CD4-positive, CD25-positive, alpha-beta regulatory T cell (primary cell): ENCODE data around the gene CHN2. TPM values are rescaled to one million over a fixed set of nuclear protein-coding genes. Genes with fewer than 3 reads are reported as not detected.

Experiments
- ATAC-seq, 2 donors: fragments of 150-1000 bp; cut with Tn5 transposase; one replicate each; pipeline ENCODE4 v1.10.0; 2021; ENCODE audit warnings: low read depth in 2 of 2, moderate number of reproducible peaks in 2 of 2, moderate library complexity in 1 of 2
- DNase-seq, 3 donors: peaks; one replicate each; pipeline versions ENCODE4 v3.0.0 to v3.0.0-alpha.2; 2012 to 2022; ENCODE audit warnings: mixed read lengths in 1 of 3
- H3K27ac ChIP-seq: one replicate; pipeline ENCODE4 v1.7.0; 2013; ENCODE audit warnings: mild to moderate bottlenecking, low read length; ENCODE audit not compliant: insufficient read depth, poor library complexity, severe bottlenecking
- H3K27me3 ChIP-seq: one replicate; pipeline ENCODE4 v1.7.0; 2013; ENCODE audit warnings: low read length; ENCODE audit not compliant: control insufficient read depth, insufficient read depth
- H3K36me3 ChIP-seq: one replicate; pipeline ENCODE4 v1.7.0; 2013; ENCODE audit warnings: mild to moderate bottlenecking, low read length, moderate library complexity; ENCODE audit not compliant: control insufficient read depth, insufficient read depth
- H3K4me1 ChIP-seq: 2 replicates; pipeline ENCODE4 v1.7.0; 2013; ENCODE audit warnings: mild to moderate bottlenecking, low read length; ENCODE audit not compliant: insufficient read depth, control insufficient read depth, poor library complexity, severe bottlenecking
- H3K4me3 ChIP-seq: one replicate; pipeline ENCODE4 v1.7.0; 2013; ENCODE audit warnings: low read depth, mild to moderate bottlenecking, low read length, moderate library complexity
- H3K9me3 ChIP-seq, 2 experiments: 1 replicate in 1 of 2; 2 replicates in 1 of 2; pipeline ENCODE4 v1.7.0; 2013; ENCODE audit warnings: low read length in 2 of 2, mild to moderate bottlenecking in 1 of 2, moderate library complexity in 1 of 2; ENCODE audit not compliant: control insufficient read depth in 2 of 2
- H3K27ac Mint-ChIP-seq, 3 donors: one replicate each; pipeline ENCODE4 v1.8.0; 2020 to 2022; ENCODE audit warnings: mild to moderate bottlenecking in 3 of 3, mixed read lengths in 3 of 3, moderate library complexity in 2 of 3
- H3K27me3 Mint-ChIP-seq: one replicate; pipeline ENCODE4 v1.8.0; 2022; ENCODE audit warnings: mild to moderate bottlenecking, mixed read lengths
- H3K36me3 Mint-ChIP-seq: one replicate; pipeline ENCODE4 v1.8.0; 2020; ENCODE audit warnings: mixed read lengths
- H3K4me1 Mint-ChIP-seq, 4 donors: one replicate each; pipeline ENCODE4 v1.8.0; 2020 to 2022; ENCODE audit warnings: mixed read lengths in 4 of 4, mild to moderate bottlenecking in 1 of 4
- H3K4me3 Mint-ChIP-seq, 4 donors: one replicate each; pipeline ENCODE4 v1.8.0; 2020 to 2022; ENCODE audit warnings: mild to moderate bottlenecking in 4 of 4, mixed read lengths in 4 of 4, moderate library complexity in 3 of 4
- H3K9me3 Mint-ChIP-seq, 7 donors: one replicate each; pipeline ENCODE4 v1.8.0; 2020 to 2022; ENCODE audit warnings: mixed read lengths in 7 of 7, mild to moderate bottlenecking in 3 of 7, moderate library complexity in 2 of 7
- polyA plus RNA-seq, 4 donors: library from polyadenylated mRNA; unstranded; fragments of 300-500 nt; fragmentation: Illumina TruSeq; gene quantifications; one replicate each; pipeline ENCODE4 v1.2.3, GENCODE V29; 2021
- total RNA-seq: library from RNA; stranded (reverse); gene quantifications from one replicate; pipeline ENCODE4 v1.2.3, GENCODE V29; 2022

The CHN2 gene
- total and polyA plus RNA-seq, 5 donors from 2014 or later, result 0.55 to 1.7 TPM; not detected in 3

GRCh38 chr7:29449569-29450260, 255.1 kb downstream of the CHN2 start:
- Histone ChIP-seq H3K27ac (no peak overlapping the region), H3K27me3 (no peaks in the 10 kb centered on the region), H3K4me3 (no peak overlapping the region), H3K36me3 (no peaks in the 10 kb centered on the region), H3K9me3 (no peaks in the 10 kb centered on the region), H3K4me1 (no peaks in the 10 kb centered on the region)
- no peak for DNase-seq
- H3K4me1 Mint-ChIP-seq, result no peaks in the 10 kb centered on the region
- no peaks in the 10 kb centered on the region for H3K27me3 Mint-ChIP-seq
- peaks cover 0 to 3% (median 0%) of the 10 kb centered on the region in 7 donors for H3K9me3 Mint-ChIP-seq
- no peaks in the 10 kb centered on the region for H3K36me3 Mint-ChIP-seq
- no peak overlapping the region for H3K27ac Mint-ChIP-seq
- ATAC-seq, result no peak
- H3K4me3 Mint-ChIP-seq, result no peak overlapping the region

DNA sequence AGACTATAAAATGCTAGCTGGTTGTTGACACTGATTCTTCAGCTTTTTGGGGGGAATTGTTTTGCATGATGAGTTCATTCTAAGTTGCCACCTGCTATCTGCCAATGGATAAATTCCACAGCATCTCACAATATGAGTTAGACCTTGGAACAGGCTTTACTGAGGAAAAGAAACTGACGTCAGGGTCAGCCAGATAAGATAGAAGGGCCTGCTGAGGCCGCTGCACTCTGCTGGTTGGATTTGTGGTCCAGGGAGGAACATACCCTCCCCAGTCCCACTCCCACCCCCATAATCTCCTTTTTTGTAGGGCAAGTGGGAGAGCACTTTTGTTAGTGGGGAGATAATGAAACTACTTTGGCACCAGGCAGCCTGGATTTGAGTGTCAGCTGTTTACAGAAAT, 258.4 kb downstream of the CHN2 start:
- DNase-seq (no peak), ATAC-seq (no peak)
- H3K36me3 ChIP-seq, result no peaks in the 10 kb centered on the region
- no peak overlapping the region for H3K4me3 ChIP-seq
- no peaks in the 10 kb centered on the region for H3K36me3 Mint-ChIP-seq
- H3K27ac ChIP-seq, result no peak overlapping the region
- no peak overlapping the region for H3K27ac Mint-ChIP-seq
- H3K27me3 ChIP-seq, result no peaks in the 10 kb centered on the region
- no peaks in the 10 kb centered on the region for H3K9me3 ChIP-seq
- no peaks in the 10 kb centered on the region for H3K4me1 ChIP-seq
- peaks cover 0 to 3% (median 0%) of the 10 kb centered on the region in 7 donors for H3K9me3 Mint-ChIP-seq
- H3K4me3 Mint-ChIP-seq, result no peak overlapping the region
- H3K27me3 Mint-ChIP-seq, result no peaks in the 10 kb centered on the region
- H3K4me1 Mint-ChIP-seq, result peaks cover 0 to 2% (median 0%) of the 10 kb centered on the region in 4 donors

DNA sequence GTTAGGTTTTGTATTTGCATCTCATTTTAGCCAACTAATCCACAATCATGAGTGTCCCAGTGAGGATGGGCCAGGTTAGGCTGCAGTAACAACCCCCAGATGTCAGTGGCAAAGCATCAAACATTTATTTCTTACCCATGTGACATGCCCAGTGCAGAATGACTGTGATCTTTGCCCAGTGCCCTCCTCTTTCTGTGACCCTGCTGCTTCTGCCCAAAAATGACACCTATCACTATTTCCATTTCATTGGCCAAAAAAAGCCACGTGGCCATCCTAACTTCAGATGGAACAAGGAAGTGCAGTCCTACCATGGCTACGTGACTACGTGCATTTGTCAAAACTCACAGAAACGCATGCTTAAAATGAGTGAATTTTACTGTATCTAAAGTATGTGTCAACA, 259.9 kb downstream of the CHN2 start:
- Histone ChIP-seq H3K4me3 (no peak overlapping the region), H3K27me3 (no peaks in the 10 kb centered on the region), H3K27ac (no peak overlapping the region), H3K36me3 (no peaks in the 10 kb centered on the region), H3K9me3 (no peaks in the 10 kb centered on the region), H3K4me1 (no peaks in the 10 kb centered on the region)
- DNase-seq (no peak), ATAC-seq (no peak)
- no peak overlapping the region for H3K4me3 Mint-ChIP-seq
- no peak overlapping the region for H3K27ac Mint-ChIP-seq
- no peaks in the 10 kb centered on the region for H3K36me3 Mint-ChIP-seq
- peaks cover 0 to 2% (median 0%) of the 10 kb centered on the region in 4 donors for H3K4me1 Mint-ChIP-seq
- H3K27me3 Mint-ChIP-seq, result no peaks in the 10 kb centered on the region
- H3K9me3 Mint-ChIP-seq, result peaks cover 0 to 3% (median 0%) of the 10 kb centered on the region in 7 donors

- H3K36me3 Mint-ChIP-seq, result no peaks in the 10 kb centered on the region
- no peak for DNase-seq
- H3K27me3 ChIP-seq, result no peaks in the 10 kb centered on the region
- H3K4me3 ChIP-seq, result no peak overlapping the region
- no peak overlapping the region for H3K4me3 Mint-ChIP-seq
- H3K4me1 Mint-ChIP-seq, result peaks cover 0 to 2% (median 0%) of the 10 kb centered on the region in 4 donors
- H3K9me3 ChIP-seq, result no peaks in the 10 kb centered on the region
- H3K27ac Mint-ChIP-seq, result no peak overlapping the region
- H3K4me1 ChIP-seq, result no peaks in the 10 kb centered on the region
- ATAC-seq, result no peak
- H3K27me3 Mint-ChIP-seq, result no peaks in the 10 kb centered on the region
- no peak overlapping the region for H3K27ac ChIP-seq
- H3K9me3 Mint-ChIP-seq, result peaks cover 0 to 3% (median 0%) of the 10 kb centered on the region in 7 donors
- H3K36me3 ChIP-seq, result no peaks in the 10 kb centered on the region
Observed at GRCh38 chr7:29454899-29455451, 260.4 kb downstream of the CHN2 start.

DNA sequence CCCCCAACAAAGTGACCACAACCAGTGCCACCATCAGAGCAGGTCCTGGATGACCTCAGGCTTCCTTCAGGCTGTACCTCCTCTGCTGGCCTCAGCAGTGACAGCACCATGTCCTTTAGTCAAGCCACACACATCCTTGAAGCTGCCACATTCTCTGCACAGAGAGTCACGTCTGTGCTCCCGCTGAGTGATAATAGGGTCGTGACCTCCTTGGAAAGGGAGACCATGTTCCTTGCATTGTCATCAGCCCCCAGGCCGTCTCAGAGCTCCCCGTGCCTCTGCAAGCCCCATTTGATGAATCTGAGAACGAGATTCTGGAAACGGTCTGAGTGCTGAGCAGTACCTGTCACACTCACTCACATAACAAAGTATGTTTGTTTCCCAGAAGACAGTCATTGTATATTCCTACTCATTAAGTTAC, 262.6 kb downstream of the CHN2 start:
- no peaks in the 10 kb centered on the region for H3K27me3 ChIP-seq
- no peak overlapping the region for H3K27ac Mint-ChIP-seq
- ATAC-seq (no peak), DNase-seq (no peak)
- no peak overlapping the region for H3K27ac ChIP-seq
- no peaks in the 10 kb centered on the region for H3K9me3 ChIP-seq
- no peaks in the 10 kb centered on the region for H3K36me3 ChIP-seq
- H3K4me1 Mint-ChIP-seq, result peaks cover 0 to 2% (median 0%) of the 10 kb centered on the region in 4 donors
- peaks cover 0 to 5% (median 0%) of the 10 kb centered on the region in 7 donors for H3K9me3 Mint-ChIP-seq
- H3K27me3 Mint-ChIP-seq, result no peaks in the 10 kb centered on the region
- H3K4me1 ChIP-seq, result no peaks in the 10 kb centered on the region
- H3K36me3 Mint-ChIP-seq, result no peaks in the 10 kb centered on the region
- no peak overlapping the region for H3K4me3 ChIP-seq
- H3K4me3 Mint-ChIP-seq, result no peak overlapping the region

DNA sequence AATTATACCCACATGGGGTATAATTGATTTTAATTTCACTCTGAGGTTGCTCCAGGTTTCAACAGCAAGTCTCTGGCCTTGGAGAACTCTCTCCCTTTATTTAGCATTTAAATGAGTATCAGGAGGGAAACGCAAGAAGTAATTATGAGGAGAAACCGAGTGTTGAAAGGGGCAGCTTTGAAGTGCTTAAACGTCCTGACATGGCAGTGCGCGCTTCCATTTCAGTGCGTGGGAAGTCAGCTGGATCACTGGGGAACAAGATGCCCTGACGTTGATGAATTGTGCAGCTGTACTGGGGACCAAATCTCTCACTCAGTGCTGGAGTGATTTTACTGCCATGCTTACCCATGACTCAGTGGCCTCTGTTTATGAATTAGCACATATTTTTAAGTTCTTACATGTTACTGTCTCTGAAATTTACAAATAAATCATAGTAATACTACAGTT, 263.0 kb downstream of the CHN2 start:
- H3K4me3 ChIP-seq, result no peak overlapping the region
- Mint-ChIP-seq H3K36me3 (no peaks in the 10 kb centered on the region), H3K27ac (no peak overlapping the region), H3K9me3 (peaks cover 0 to 5% (median 0%) of the 10 kb centered on the region in 7 donors), H3K27me3 (no peaks in the 10 kb centered on the region), H3K4me3 (no peak overlapping the region), H3K4me1 (peaks cover 0 to 2% (median 0%) of the 10 kb centered on the region in 4 donors)
- no peaks in the 10 kb centered on the region for H3K9me3 ChIP-seq
- H3K27ac ChIP-seq, result no peak overlapping the region
- H3K4me1 ChIP-seq, result no peaks in the 10 kb centered on the region
- no peak for ATAC-seq
- H3K36me3 ChIP-seq, result no peaks in the 10 kb centered on the region
- DNase-seq, result no peak
- H3K27me3 ChIP-seq, result no peaks in the 10 kb centered on the region

DNA sequence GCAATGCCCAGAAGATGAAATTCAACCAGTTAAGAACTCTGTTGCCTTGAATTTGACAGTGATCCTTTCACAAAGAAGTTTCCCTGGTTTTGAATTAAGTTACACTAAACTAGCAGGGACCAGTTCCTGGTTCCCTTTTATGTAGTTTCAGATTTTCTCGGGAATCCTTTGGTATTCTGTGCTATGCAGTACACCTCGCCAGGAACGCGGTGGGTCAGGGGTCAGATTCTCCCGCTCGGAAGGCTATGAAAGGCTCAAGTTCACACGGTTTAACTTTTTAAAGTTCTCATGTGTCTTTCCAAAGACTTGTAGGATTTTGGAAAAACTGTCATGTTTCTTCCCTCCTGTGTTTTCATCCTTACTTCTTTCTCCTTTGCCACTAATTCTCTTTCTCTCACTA, 264.4 kb downstream of the CHN2 start:
- DNase-seq (no peak), ATAC-seq (no peak)
- H3K36me3 Mint-ChIP-seq, result no peaks in the 10 kb centered on the region

GRCh38 chr7:29459589-29459988, 265.0 kb downstream of the CHN2 start:
- Histone ChIP-seq H3K36me3 (no peaks in the 10 kb centered on the region), H3K27ac (no peak overlapping the region), H3K9me3 (no peaks in the 10 kb centered on the region), H3K4me1 (no peaks in the 10 kb centered on the region), H3K4me3 (no peak overlapping the region), H3K27me3 (no peaks in the 10 kb centered on the region)
- no peak overlapping the region for H3K4me3 Mint-ChIP-seq
- H3K27ac Mint-ChIP-seq, result no peak overlapping the region
- H3K9me3 Mint-ChIP-seq, result peaks cover 0 to 2% (median 0%) of the 10 kb centered on the region in 7 donors
- ATAC-seq (no peak), DNase-seq (no peak)
- peaks cover 2% of the 10 kb centered on the region for H3K27me3 Mint-ChIP-seq
- peaks cover 0 to 2% (median 0%) of the 10 kb centered on the region in 4 donors for H3K4me1 Mint-ChIP-seq
- no peaks in the 10 kb centered on the region for H3K36me3 Mint-ChIP-seq

More for the DNA sequence above, 264.4 kb downstream of the CHN2 start:
- Mint-ChIP-seq H3K4me1 (peaks cover 0 to 2% (median 0%) of the 10 kb centered on the region in 4 donors), H3K4me3 (no peak overlapping the region), H3K27me3 (no peaks in the 10 kb centered on the region), H3K9me3 (peaks cover 0 to 4% (median 0%) of the 10 kb centered on the region in 7 donors), H3K27ac (no peak overlapping the region)
- Histone ChIP-seq H3K36me3 (no peaks in the 10 kb centered on the region), H3K9me3 (no peaks in the 10 kb centered on the region), H3K27me3 (no peaks in the 10 kb centered on the region), H3K4me3 (no peak overlapping the region), H3K4me1 (no peaks in the 10 kb centered on the region), H3K27ac (no peak overlapping the region)
